ENCODE results near the gene INTS15.
A peak's percentile ranks its signal among the peaks of the same experiment; 100 is the strongest.

INTS15 gene

GRCh38 chr7:6637544-6638229 lies 47.9 kb downstream of the INTS15 start:
- peak; percentile 94 for DNase-seq (ENCODE audit: insufficient read length, low spot score)
- TF ChIP-seq POLR2A (IDR thresholded peaks at IDR 0.05; ENCODE audit: low read depth, low read length): no peak
- no peak for FAIRE-seq

- FAIRE-seq (no peak), DNase-seq (ENCODE audit: insufficient read length, low spot score) (no peak)
These were observed 49.2 kb downstream of the INTS15 start for GRCh38 chr7:6639032-6639431.

GRCh38 chr7:6639627-6640026 lies 49.8 kb downstream of the INTS15 start:
- no peak for FAIRE-seq
- TF ChIP-seq POLR2A (IDR thresholded peaks at IDR 0.05; ENCODE audit: low read depth, low read length): no peak
- DNase-seq (ENCODE audit: insufficient read length, low spot score): no peak

More at GRCh38 chr7:6639032-6639431, 49.2 kb downstream of the INTS15 start:
- TF ChIP-seq POLR2A (IDR thresholded peaks at IDR 0.05; ENCODE audit: low read depth, low read length): no peak

GRCh38 chr7:6640246-6640721 lies 50.5 kb downstream of the INTS15 start:
- no peak for FAIRE-seq
- no peak for TF ChIP-seq POLR2A (IDR thresholded peaks at IDR 0.05; ENCODE audit: low read depth, low read length)
- no peak for DNase-seq (ENCODE audit: insufficient read length, low spot score)

GRCh38 chr7:6641305-6642035 lies 51.6 kb downstream of the INTS15 start:
- no peak for FAIRE-seq
- TF ChIP-seq POLR2A (IDR thresholded peaks at IDR 0.05; ENCODE audit: low read depth, low read length): no peak

GRCh38 chr7:6642239-6642839 lies 52.5 kb downstream of the INTS15 start:
- DNase-seq (ENCODE audit: insufficient read length, low spot score) (no peak), FAIRE-seq (no peak)
- no peak for TF ChIP-seq POLR2A (IDR thresholded peaks at IDR 0.05; ENCODE audit: low read depth, low read length)

More at GRCh38 chr7:6641305-6642035, 51.6 kb downstream of the INTS15 start:
- no peak for DNase-seq (ENCODE audit: insufficient read length, low spot score)

- no peak for FAIRE-seq
- TF ChIP-seq POLR2A (IDR thresholded peaks at IDR 0.05; ENCODE audit: low read depth, low read length): no peak
- no peak for DNase-seq (ENCODE audit: insufficient read length, low spot score)
These were observed 53.2 kb downstream of the INTS15 start for GRCh38 chr7:6642861-6643640.

GRCh38 chr7:6643915-6644625 lies 54.2 kb downstream of the INTS15 start:
- FAIRE-seq (no peak), DNase-seq (ENCODE audit: insufficient read length, low spot score) (no peak)
- no peak for TF ChIP-seq POLR2A (IDR thresholded peaks at IDR 0.05; ENCODE audit: low read depth, low read length)

- no peak for TF ChIP-seq POLR2A (IDR thresholded peaks at IDR 0.05; ENCODE audit: low read depth, low read length)
- DNase-seq (ENCODE audit: insufficient read length, low spot score) (no peak), FAIRE-seq (no peak)
These were observed 54.9 kb downstream of the INTS15 start for GRCh38 chr7:6644728-6645127.

- TF ChIP-seq POLR2A (IDR thresholded peaks at IDR 0.05; ENCODE audit: low read depth, low read length): no peak
- no peak for FAIRE-seq
- no peak for DNase-seq (ENCODE audit: insufficient read length, low spot score)
These were observed 56.6 kb downstream of the INTS15 start for GRCh38 chr7:6646465-6646864.

- FAIRE-seq (no peak), DNase-seq (ENCODE audit: insufficient read length, low spot score) (no peak)
- no peak for TF ChIP-seq POLR2A (IDR thresholded peaks at IDR 0.05; ENCODE audit: low read depth, low read length)
These were observed 57.3 kb downstream of the INTS15 start for GRCh38 chr7:6647080-6647479.

GRCh38 chr7:6647541-6647940 lies 57.7 kb downstream of the INTS15 start:
- TF ChIP-seq POLR2A (IDR thresholded peaks at IDR 0.05; ENCODE audit: low read depth, low read length): no peak
- no peak for DNase-seq (ENCODE audit: insufficient read length, low spot score)
- no peak for FAIRE-seq

All from H54 (cell line).